Dermis blood vessel endothelial cell (primary cell): Measurements from ENCODE around the gene EBNA1BP2. TPM values are rescaled to one million over a fixed set of nuclear protein-coding genes. Genes with fewer than 3 reads are reported as not detected.
"Not testable (repeated sequence)": the region's sequence is repeated elsewhere in the genome, so short reads cannot be mapped to it uniquely, and the experiment has no call there.

Experiments
- DNase-seq: peaks from one replicate; pipeline ENCODE4 v3.0.0; 2010
- total RNA-seq: library from RNA; depleted of rRNA; stranded (reverse); fragments of >200 nt; gene quantifications from 2 replicates; pipeline ENCODE4 v1.2.3, GENCODE V29; 2014

The EBNA1BP2 gene, protein sequence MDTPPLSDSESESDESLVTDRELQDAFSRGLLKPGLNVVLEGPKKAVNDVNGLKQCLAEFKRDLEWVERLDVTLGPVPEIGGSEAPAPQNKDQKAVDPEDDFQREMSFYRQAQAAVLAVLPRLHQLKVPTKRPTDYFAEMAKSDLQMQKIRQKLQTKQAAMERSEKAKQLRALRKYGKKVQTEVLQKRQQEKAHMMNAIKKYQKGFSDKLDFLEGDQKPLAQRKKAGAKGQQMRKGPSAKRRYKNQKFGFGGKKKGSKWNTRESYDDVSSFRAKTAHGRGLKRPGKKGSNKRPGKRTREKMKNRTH
- 68.1 and 89.9 TPM in 2 replicates for total RNA-seq

DNA sequence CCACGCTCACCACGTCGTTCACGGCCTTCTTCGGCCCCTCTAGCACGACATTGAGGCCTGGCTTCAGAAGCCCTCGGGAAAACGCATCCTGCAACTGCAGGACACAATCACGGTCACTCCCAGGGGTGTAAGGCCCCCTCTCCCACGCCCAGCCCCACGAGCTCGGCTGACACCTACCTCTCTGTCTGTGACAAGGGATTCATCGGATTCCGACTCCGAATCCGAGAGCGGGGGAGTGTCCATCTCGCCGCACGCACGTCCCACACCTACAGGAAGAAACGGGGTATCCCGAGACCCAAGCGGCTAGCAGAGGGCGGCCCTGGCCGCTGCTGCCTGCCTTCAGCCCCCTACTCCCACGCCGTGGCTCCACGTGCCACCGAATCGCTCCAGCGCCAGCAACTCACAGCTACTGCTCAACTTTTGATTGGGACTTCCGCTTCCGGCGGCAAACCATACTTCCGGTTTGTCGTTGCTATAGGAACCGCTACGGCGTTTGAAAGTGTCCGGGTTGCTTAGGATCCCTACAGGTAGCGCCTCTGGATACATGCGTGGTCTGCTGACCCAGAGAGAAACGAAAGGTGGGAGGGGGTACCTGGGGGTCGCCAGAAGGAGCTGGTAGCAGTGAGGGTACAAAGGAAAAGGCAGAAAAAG lies at the start of gene EBNA1BP2, which contains the start of gene CFAP57:
Gene EBNA1BP2, minus strand, starts transcription at position 415 of the 651 bp plus-strand sequence. Its CDS starts 172 bp downstream, at position 243.
Gene CFAP57, plus strand, starts transcription at position 455 of the 651 bp plus-strand sequence. CDS start 424 bp downstream, outside the sequence.
- DNase-seq = peak; percentile 95

- no peak for DNase-seq
These were observed 49.7 kb upstream of the EBNA1BP2 start for GRCh38 chr1:43221797-43222196.

- no peak for DNase-seq
These were observed 49.1 kb upstream of the EBNA1BP2 start for GRCh38 chr1:43220905-43221778.

- no peak for DNase-seq
These were observed 45.7 kb upstream of the EBNA1BP2 start for GRCh38 chr1:43217747-43218146.

DNA sequence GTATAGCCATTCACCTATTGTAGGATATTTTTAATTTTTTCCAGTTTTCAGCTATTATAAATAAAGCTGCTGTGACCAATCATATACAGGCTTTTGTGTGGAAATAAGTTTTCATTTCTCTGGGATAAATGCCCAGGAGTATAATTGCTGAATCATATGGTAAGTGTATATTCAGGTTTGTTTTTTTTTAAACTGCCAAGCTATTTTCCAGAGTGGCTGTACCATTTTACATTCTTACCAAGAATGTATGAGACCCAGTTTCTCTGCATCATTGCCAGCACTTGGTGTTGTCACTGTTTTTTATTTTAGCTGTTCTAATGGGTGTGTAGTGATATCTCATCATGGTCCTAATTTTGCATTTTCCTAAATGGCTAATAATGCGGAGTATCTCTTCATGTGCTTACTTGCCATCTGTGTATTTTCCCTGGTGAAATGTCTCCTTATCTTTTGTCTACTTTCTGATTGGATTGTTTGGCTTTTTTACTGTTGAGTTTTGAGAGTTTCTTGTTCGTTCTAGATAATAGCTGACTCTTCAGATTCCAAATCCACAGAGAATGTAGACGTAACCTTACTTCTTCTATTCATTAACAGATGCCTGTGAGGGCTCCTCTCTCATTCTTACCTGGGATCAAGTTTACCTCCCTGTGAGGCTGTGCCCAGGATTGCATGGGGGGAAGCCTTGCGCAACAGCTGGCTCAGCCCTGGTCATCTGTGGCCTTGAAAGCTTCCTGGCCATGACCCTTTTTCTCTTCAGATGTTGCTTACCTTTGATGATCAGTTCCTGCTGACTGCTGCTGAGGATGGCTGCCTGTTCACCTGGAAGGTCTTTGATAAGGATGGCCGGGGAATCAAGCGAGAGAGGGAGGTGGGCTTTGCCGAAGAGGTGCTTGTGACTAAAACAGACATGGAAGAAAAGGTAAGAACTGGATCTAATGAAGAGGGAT lies 42.7 kb upstream of the EBNA1BP2 start:
- no peak for DNase-seq

DNA sequence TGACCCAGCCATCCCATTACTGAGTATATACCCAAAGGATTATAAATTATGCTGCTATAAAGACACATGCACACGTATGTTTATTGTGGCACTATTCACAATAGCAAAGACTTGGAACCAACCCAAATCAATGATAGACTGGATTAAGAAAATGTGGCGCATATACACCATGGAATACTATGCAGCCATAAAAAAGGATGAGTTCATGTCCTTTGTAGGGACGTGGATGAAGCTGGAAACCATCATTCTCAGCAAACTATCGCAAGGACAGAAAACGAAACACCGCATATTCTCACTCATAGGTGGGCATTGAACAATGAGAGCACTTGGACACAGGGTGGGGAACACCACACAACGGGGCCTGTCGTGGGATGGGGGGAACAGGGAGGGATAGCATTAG lies 36.2 kb upstream of the EBNA1BP2 start:
- DNase-seq = not testable (repeated sequence)

DNA sequence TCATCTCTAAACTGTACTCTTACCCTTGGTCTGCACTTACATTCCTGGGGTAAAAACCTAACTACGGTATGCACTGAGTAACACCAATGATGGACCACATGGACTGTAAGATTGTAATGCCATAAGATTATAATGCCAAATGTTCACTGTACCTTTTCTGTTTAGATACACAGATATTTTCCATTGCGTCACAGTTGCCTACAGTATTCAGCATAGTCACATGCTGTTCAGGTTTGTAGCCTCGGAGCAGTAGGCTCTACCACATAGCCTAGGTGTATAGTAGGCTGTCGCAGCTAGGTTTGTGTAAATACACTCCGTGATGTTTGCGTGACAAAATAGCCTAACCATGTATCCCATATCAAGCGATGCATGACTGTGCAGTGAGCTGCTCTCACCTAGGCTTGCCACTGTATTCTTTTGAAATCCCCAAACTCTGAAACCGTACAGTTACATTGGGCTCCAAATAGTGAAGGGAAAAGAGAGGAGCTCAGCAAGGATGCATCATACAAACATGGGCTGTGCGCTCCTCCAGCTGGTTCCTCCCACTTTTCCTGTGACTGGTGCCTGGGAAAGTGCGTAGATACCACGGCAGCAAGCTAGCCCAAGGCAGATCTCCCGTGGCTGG lies 35.3 kb upstream of the EBNA1BP2 start:
- peak; percentile 92 for DNase-seq

GRCh38 chr1:43206600-43207228 lies 34.6 kb upstream of the EBNA1BP2 start:
- peak; percentile 96 for DNase-seq

GRCh38 chr1:43205671-43206070 lies 33.6 kb upstream of the EBNA1BP2 start:
- DNase-seq = peak; percentile 49

DNA sequence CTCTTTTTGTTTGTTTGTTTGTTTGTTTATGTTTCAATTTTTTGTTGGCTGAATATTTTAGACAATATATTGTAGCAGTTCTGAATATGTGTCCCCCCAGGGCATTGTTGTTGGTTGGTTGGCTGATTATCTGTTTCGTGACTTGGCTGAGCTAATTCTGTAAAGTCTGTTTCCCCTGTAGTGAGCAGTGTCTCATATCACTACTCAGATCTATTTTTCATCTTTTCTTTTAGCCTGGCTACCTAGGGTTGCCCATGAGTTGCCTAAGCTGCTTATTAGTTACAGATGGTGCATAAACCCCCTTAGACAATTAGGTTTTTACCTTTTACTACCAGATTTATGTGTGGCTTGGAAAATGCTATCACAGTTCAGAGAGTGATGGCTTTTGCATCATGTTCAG lies 32.3 kb upstream of the EBNA1BP2 start:
- DNase-seq = no peak

GRCh38 chr1:43203859-43204258 lies 31.8 kb upstream of the EBNA1BP2 start:
- DNase-seq = no peak

GRCh38 chr1:43199093-43199726 lies 27.1 kb upstream of the EBNA1BP2 start:
- DNase-seq = no peak

- no peak for DNase-seq
These were observed 25.4 kb upstream of the EBNA1BP2 start for GRCh38 chr1:43197343-43198127.

DNA sequence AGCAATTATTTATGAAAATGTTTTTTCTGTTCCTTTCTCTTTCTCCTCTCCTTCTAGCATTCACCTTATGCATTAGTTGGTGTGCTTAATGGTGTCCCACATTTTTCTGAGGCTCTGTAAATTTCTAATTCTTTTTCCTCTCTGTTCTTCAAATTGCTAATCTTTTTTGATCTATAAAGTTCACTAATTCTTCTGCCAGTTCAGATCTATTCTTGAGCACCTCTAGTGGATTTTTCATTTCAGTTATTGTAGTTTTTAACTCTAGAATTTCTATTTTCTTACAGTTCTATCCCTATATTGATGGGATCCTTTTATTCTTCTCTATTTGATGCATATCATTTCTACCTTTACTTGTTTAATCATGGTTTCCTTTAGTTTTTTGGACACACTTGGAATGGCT lies 22.4 kb upstream of the EBNA1BP2 start:
- no peak for DNase-seq

DNA sequence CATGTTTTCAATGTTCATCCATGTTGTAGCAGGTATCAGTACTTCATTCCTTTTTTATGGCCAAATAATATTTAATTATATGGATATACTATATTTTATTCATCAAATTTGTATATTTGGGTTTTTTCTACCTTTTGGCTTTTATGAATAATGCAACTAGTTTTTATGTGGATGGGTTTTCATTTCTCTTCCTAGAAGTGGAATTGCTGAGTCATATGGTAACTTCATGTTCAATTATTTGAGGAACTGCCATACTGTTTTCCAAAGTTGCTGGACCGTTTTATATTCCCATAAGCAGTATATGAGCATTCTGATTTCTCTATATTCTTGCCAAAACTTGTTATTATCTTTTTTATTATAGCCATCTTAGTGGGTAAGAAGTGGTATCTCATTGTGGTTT lies 16.0 kb upstream of the EBNA1BP2 start:
- DNase-seq = no peak

GRCh38 chr1:43184995-43185394 lies 12.9 kb upstream of the EBNA1BP2 start:
- DNase-seq = no peak

GRCh38 chr1:43184388-43184787 lies 12.3 kb upstream of the EBNA1BP2 start:
- no peak for DNase-seq

DNA sequence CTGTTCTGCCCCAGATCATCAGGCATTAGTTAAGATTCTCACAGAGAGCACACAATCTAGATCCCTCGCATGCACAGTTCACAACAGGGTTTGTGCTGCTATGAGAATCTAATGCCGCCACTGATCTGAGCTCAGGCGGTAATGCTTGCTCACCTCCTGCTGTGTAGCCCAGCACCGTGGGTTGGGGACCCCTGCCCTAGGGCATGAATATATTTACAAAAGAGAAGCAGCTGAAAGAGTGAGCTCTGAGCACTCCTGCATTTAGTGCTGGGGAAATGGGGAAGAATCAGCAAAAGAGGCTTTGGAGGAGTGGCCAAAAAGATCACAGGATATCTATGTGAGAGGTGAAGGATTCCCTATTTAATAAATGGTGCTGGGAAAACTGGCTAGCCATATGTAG lies 5.6 kb upstream of the EBNA1BP2 start:
- DNase-seq = no peak

DNA sequence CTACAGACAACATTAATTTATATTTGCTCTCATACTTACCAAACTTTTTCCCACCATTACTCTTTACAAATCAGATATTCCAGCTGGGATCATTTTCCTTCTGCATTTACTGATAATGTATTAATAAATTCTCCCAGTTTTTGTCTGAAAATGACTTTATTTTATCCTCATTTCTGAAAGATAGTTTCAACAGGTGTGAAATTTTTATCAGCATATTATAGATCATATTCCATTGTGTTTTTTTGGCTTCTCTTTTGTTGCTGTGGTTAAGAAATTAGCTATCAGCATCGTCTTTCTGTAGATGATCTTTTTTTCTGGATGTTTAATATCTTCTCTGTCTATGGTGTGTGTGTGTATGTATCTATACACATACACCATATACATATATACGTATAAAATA lies 2.8 kb upstream of the EBNA1BP2 start:
- no peak for DNase-seq

DNA sequence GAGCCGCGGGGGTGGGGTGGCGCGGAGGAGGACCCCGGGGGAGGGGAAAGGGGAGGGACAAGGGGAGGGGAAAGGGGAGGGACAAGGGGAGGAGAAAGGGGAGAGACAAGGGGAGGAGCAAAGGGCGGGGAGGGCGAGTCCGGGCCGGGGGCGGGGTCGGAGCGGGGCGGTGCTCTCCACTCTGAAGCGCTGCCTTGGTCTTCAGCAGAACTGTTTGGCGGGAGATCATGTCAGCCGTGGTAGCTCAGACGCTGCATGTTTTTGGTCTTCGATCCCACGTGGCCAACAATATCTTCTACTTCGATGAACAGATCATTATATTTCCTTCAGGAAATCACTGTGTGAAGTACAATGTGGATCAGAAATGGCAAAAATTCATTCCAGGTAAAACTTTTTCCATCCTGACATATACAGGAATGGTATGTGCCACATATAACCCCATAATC lies 460 bp upstream of the EBNA1BP2 start:
- peak; percentile 91 for DNase-seq
